Measurements from ENCODE around the gene MYO1G.

DNA sequence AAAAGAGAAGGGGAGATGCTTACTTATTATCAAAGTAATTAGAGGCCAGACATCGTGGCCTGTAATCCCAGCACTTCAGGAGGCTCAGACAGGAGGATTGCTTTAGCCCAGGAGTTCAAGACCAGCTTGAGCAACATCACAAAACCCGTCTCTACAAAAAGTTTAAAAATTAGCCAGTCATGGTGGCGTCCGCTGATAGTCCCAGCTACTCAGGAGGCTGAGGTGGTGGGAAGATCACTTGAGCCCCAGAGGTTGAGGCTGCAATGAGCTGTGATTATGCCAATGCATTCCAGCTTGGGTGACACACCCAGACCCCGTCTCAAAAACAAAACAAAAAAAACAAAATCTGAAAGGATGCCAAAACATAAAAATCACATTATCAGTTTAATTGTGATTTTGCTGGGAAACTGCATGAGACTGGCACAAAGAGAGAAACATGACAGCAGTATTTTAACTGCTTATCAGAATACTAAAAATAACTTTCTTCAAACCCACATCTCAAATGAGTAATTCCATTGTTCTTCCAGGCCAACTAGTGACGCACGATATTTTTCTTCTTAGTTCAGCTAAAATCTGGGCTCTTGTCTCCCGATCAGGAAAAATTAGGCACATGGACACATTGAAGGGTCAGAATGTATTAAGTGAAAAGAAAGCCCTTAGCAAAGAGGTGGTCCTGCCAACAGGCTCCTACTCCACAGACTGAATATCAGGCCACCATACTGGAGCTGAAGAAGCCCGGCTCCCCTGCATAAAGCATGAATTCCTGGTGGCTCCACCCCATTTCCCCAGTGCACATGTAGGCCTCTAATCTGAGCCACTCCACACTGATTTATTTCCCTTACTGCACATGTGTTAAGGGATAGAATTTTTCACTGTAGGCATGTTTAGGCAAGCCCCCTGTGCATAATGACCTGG is 11.6 kb upstream of the MYO1G start:
- TF ChIP-seq, protein P1, sequence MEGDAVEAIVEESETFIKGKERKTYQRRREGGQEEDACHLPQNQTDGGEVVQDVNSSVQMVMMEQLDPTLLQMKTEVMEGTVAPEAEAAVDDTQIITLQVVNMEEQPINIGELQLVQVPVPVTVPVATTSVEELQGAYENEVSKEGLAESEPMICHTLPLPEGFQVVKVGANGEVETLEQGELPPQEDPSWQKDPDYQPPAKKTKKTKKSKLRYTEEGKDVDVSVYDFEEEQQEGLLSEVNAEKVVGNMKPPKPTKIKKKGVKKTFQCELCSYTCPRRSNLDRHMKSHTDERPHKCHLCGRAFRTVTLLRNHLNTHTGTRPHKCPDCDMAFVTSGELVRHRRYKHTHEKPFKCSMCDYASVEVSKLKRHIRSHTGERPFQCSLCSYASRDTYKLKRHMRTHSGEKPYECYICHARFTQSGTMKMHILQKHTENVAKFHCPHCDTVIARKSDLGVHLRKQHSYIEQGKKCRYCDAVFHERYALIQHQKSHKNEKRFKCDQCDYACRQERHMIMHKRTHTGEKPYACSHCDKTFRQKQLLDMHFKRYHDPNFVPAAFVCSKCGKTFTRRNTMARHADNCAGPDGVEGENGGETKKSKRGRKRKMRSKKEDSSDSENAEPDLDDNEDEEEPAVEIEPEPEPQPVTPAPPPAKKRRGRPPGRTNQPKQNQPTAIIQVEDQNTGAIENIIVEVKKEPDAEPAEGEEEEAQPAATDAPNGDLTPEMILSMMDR (IDR thresholded peaks at IDR 0.05), result no peak
- no peak for TF ChIP-seq EP300 (IDR thresholded peaks at IDR 0.05)
- no peak for TF ChIP-seq POLR2A (IDR thresholded peaks at IDR 0.05)

Data from ovary (tissue), 3 donors.